Epithelial cell of esophagus (primary cell): ENCODE data around the gene CCDC136.

Source experiments
- DNase-seq: peaks from one replicate; pipeline ENCODE4 v3.0.0; 2010; ENCODE audit warnings: low read depth
- H3K4me3 ChIP-seq: 2 replicates; pipeline ENCODE4 v1.5.1; 2011; ENCODE audit warnings: mild to moderate bottlenecking, low read length, control low read depth
- TF ChIP-seq, protein P1 (sequence below): IDR thresholded peaks from 2 replicates; pipeline ENCODE4 v1.5.1; 2011; ENCODE audit warnings: low read depth, mild to moderate bottlenecking, low read length, control low read depth, inconsistent platforms; ENCODE audit not compliant: insufficient read depth; ENCODE audit errors: missing control alignments

Gene CCDC136

DNA sequence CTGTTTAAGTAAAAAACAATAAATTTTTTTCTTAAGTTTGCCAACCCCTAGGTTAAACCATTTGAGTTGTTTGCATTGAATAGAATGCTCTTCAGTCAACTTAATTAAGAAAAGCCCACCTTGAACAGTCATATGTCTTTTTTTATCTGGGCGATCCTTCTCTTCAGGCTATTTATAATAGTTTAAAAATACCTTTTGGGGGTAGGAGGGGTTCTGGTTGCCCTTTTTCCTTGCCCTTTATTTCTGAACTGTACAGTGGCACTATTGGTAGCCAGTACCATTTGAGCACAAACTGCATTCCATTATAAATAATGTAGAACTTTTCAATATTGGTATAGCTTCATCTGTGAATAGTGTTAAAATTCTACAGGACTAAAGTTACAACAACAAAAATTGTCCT lies 39.5 kb upstream of the CCDC136 start:
- TF ChIP-seq, protein P1, sequence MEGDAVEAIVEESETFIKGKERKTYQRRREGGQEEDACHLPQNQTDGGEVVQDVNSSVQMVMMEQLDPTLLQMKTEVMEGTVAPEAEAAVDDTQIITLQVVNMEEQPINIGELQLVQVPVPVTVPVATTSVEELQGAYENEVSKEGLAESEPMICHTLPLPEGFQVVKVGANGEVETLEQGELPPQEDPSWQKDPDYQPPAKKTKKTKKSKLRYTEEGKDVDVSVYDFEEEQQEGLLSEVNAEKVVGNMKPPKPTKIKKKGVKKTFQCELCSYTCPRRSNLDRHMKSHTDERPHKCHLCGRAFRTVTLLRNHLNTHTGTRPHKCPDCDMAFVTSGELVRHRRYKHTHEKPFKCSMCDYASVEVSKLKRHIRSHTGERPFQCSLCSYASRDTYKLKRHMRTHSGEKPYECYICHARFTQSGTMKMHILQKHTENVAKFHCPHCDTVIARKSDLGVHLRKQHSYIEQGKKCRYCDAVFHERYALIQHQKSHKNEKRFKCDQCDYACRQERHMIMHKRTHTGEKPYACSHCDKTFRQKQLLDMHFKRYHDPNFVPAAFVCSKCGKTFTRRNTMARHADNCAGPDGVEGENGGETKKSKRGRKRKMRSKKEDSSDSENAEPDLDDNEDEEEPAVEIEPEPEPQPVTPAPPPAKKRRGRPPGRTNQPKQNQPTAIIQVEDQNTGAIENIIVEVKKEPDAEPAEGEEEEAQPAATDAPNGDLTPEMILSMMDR: no peak
- no peak for DNase-seq

DNA sequence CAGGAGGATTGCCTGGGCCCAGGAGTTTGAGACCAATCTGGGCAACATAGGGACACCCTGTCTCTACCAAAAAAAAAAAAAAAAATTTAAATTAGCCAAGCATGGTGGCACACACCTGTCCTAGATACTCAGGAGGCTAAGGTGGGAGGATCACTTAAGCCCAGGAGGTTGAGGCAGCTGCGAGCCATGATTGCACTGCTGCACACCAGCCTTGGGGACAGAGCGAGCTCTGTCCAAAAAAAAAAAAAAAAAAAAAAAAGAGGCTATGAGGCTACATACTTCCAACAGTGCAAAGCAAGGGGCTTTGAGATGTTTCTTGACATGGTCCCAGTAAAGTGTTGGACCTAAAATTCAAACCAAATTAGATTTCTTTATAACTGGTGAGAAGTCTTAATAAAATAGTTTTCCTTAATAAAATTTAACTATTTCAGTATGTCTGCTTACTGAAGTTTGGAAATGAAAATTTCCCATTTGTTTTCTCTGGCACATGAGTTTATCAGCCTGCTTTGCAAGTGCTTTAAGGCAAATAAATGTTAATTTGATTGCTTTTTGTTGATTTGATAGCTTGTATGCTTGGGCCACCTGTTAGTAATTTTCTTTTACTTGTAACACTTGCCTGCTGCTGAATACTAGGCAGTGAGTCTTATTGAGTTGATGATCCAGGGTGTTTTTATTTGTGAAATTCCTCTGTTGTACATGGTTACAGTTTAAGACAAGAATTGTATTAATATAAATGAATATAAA lies 36.5 kb upstream of the CCDC136 start:
- TF ChIP-seq, protein P1: no peak
- no peak overlapping the region for H3K4me3 ChIP-seq
- DNase-seq: no peak

More for the DNA sequence above, 39.5 kb upstream of the CCDC136 start:
- H3K4me3 ChIP-seq: no peak overlapping the region

DNA sequence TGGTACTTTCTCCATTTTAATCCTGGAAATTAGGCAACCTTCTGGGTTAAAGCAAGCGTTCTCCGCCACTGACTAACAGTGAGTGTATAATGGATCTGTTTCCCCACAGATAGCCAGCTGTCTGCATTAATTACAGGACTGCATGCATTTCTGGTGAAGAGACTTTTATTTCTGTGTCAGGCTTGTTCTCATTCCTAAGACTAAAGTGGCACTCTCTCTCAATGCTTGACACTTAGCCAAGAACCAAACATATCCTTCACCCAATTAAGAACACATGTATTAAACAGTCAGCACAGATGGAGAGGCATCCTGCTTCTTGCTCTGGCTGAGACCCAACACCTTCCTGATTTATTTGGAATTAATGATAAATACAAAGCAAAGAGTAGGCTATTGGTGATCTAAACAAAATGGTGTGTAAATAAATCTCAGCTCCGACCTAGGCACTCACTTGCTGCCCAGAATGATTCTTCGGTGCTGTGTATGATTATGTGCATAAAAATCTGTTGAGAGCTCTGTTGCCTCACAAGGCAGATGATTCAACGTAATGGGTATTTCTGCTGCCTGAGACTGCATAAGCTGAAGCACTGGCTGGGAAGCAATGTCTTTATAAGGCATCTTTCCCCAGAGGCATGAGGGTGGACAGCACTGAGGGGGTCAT lies 35.8 kb upstream of the CCDC136 start:
- no peak overlapping the region for H3K4me3 ChIP-seq
- TF ChIP-seq, protein P1: no peak
- DNase-seq: no peak

- DNase-seq: no peak
- TF ChIP-seq, protein P1: no peak
- H3K4me3 ChIP-seq: no peak overlapping the region
Measured at GRCh38 chr7:128757203-128757602, 34.6 kb upstream of the CCDC136 start.

DNA sequence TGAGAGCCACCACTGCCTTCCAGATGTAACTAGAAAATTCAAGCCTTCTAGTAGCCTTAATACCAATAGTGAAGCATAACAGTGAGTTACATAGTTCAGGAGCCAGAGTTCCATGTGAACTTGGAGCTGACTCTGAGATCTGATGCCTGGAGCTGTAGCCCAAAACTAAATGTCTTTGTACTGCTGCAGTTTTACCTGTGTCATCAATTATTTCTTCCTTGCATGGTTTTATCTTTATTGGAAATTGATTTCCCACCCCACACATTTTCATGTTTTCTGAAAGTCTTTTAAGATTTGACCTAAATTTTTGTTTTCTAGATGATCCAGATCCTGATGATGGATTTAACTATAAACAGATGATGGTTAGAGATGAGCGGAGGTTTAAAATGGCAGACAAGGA lies 33.2 kb upstream of the CCDC136 start:
- no peak for DNase-seq
- TF ChIP-seq, protein P1: no peak
- H3K4me3 ChIP-seq: no peak overlapping the region

GRCh38 chr7:128759242-128759641 lies 32.5 kb upstream of the CCDC136 start:
- H3K4me3 ChIP-seq: no peak overlapping the region
- no peak for DNase-seq
- TF ChIP-seq, protein P1: no peak

GRCh38 chr7:128763541-128763940 lies 28.2 kb upstream of the CCDC136 start:
- no peak for DNase-seq

More at GRCh38 chr7:128763541-128763940, 28.2 kb upstream of the CCDC136 start:
- no peak overlapping the region for H3K4me3 ChIP-seq
- TF ChIP-seq, protein P1: no peak
